ENCODE results near the gene NTF3.

GRCh38 chr12:5438671-5439200 lies 6.8 kb downstream of the NTF3 start:
- TF ChIP-seq EP300 (IDR thresholded peaks at IDR 0.05) (no peak), CTCF (IDR thresholded peaks at IDR 0.05) (no peak)
